T follicular helper cell (primary cell): ENCODE results near the gene ZNF678.

ENCODE experiments used
- DNase-seq: peaks from one replicate; pipeline ENCODE4 v3.0.0-alpha.2; 2020; ENCODE audit warnings: low read depth
- total RNA-seq, 2 experiments: gene quantifications; one replicate each; lab custom pipeline; 2026; lab: John Stamatoyannopoulos, UW

Gene ZNF678
- 24.3 to 25.0 reads per million in 2 experiments for total RNA-seq

DNA sequence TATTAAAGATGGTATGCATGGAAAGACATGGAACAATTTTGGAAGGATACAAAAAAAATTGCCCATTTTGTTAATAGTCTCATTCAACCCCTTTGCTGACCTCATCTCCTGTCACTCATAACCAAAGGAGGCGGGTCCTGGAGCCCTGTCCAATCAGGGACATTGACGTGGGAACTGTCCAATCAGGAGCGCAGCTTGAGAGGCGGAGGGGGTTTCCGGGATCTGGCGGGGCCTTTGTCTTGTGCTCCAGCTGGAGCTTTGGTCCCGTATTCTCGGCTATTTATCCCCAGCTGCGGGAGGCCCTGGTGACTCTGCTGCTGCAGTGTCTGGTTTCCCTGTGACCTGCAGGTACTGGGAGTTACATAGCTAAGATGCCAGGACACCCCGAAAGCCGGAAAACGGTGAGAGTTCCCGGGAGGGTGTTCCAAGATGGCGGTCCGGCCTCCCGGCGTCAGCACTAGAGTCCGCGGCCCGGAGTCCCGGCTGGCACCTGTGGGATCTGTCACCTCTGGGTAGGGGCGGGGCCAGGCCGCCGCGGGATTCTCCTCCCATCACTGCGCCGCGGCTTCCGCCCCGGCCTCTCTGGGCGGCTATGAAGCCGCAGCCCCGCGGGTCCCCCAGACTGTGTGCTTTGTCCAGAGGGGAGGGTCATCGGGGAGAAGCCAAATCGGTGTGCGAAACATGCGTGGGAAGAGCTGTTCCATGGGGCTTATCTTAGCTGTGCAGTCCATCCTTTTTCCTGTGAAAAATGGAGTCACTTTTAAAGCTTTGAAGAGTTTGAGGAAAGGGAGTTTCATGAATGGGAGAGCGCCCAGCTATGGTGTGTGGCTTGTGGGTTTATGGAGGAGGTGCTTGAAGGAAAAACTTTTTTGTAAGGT lies at the start of gene ZNF678:
ZNF678 (plus strand) TSS at position 233 of the 878 bp plus-strand sequence. CDS start 87,436 bp downstream, outside the sequence.
- peak; percentile 79 for DNase-seq

DNA sequence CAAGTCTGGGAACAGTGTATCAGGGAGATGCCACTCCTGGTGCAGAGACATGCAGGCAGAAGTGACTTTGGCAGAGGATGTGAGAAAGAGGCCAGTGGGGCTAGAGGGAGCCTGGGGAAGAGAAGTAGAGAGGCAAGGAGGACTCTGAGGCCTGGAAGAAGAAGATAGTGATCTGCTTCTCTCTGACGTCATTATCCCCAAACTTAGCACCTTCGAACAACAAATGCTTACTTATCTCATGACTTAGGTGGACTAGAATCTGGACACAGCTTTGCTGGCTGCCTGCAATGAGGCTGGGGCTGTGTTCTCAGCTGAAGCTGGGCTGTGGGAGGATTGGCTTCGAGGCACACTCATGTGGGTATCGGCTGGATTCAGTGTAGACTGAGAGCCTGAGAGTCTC lies 44.5 kb upstream of the ZNF678 start:
- no peak for DNase-seq

DNA sequence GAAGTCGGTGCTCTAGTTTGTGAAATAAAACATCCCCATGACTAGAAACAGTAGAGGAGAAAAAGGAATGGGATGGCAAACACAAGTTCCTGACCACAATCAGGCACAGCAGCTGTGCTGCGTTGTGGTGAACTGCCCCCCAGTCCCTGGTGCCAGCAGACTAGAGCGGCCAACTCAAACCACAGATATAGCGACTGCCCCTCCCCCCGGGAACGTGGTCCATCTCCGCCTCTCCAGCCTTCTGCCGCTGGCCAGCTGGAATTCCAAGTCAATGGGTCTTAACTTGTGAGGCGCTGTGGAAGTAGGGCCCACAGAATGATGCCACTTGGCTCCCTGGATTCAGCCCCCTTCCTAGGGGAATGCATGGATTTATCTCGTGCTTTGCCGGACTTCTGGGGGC lies 41.6 kb upstream of the ZNF678 start:
- DNase-seq = no peak

DNA sequence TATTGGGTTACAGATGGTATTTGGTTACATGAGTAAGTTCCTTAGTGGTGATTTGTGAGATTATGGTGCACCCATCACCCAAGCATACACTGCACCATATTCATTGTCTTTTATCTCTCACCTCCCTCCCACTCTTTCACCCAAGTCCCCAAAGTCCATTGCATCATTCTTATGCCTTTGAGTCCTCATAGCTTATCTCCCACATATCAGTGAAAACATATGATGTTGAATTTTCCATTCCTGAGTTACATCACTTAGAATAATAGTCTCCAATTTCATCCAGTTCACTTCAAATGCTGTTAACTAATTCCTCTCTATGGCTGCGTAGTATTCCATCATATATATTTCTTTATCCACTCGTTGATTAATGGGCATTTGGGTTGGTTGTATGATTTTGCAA lies 36.8 kb upstream of the ZNF678 start:
- no peak for DNase-seq

DNA sequence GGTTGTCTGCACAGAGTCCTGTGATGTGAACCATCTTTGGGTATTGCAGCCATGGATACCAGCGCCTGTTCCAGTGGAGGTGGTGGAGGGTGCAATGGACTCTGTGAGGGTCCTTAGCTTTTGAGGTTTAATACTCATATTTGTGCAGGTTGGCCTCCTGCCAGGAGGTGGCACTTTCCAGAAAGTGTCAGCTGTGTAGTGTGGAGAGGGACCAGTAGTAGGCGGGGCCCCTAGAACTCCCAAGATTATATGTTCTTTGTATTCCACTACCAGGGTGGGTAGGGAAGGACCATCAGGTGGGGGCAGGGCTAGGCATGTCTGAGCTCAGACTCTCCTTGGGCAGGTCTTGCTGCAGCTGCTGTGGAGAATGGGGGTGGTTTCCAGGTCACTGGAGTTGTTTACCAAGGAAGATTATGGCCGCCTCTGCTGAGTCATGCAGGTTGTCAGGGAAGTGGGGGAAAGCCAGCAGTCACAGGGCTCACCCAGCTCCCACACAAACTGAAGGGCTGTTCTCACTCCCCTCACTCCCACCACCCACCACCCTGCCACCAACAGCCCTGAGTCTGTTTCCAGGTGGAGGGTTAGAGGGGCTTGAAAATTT lies 31.2 kb upstream of the ZNF678 start:
- DNase-seq = no peak

DNA sequence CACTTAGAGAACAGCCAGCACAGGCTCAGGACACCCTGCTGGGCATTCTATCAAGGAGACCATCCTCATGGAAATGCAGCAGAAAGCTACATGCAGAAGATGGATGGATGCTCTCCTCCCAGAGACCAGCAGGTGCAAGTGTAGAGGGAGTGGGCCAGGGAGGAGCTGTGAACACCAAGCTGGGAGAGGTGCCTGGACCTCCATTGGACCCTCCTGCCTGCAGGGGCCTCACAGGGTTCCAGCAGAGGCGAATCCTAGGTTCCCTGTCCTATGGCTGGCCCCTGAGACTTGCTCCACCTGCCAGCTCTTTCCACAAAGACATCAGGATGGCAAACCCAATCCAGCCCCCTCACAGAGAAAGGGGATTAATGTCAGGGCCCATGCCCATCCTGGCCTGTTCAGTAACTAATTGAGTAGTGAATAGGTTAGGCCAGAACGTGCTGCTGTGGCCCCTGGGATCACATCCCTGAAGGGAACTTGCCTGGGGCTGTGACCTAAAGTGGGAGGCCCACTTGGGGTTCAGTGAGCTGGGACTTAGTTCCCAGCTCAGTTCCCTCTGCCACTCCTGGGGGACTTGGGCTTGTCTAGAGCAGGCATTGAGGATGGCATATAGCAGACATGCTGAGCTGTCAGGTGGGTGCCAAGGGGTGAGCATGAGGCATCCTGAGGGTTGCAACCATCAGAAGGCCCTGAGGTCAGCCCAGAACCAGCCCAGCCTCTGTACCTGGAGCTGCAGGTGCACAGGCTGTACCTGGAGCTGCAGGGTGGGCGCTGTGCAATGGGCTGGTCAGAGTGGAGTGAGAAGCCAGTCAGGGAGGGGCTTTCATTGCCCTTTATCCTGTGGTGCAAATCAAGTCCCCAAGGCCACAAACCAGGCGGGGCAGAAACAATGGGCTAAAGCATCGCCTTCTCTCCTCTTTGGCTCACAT lies 22.9 kb upstream of the ZNF678 start:
- no peak for DNase-seq

DNA sequence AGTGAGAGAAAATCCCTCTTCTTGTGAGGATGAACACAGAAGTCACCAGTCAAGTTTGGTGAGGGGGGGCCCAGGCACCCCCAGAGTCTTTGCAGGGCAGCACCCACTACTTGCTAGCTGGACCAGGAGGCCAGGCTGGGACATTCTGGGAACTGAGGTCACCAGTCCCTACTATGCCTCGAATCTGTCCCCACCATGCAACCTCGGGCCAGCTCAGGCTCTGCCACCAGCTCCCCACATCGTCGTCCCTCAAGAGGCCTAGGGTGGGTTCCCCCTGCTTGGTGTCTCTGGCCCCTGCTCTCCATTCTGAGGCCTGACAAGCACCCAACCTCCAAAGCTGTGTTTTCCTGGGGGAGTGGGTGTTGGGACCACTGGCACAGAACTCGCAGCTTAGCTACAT lies 22.2 kb upstream of the ZNF678 start:
- DNase-seq = no peak

DNA sequence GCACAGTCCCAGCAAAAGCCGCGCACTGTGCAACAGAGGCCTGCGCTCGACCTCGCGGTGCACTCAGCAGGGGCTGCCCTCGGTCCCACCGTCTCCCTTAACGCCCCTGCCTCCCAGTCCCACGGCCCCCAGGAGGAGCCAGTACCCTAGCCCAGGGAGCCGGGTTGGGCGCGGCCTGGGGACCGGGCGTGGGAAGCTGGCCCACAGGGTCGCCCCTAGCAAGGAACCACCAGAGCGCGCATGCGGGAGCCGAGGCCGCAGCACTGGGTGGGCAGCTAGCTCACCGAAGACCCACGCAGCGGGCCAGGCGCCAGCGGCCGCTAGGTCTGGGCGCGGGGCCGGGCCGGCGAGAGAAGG lies 21.6 kb upstream of the ZNF678 start:
- DNase-seq = no peak

DNA sequence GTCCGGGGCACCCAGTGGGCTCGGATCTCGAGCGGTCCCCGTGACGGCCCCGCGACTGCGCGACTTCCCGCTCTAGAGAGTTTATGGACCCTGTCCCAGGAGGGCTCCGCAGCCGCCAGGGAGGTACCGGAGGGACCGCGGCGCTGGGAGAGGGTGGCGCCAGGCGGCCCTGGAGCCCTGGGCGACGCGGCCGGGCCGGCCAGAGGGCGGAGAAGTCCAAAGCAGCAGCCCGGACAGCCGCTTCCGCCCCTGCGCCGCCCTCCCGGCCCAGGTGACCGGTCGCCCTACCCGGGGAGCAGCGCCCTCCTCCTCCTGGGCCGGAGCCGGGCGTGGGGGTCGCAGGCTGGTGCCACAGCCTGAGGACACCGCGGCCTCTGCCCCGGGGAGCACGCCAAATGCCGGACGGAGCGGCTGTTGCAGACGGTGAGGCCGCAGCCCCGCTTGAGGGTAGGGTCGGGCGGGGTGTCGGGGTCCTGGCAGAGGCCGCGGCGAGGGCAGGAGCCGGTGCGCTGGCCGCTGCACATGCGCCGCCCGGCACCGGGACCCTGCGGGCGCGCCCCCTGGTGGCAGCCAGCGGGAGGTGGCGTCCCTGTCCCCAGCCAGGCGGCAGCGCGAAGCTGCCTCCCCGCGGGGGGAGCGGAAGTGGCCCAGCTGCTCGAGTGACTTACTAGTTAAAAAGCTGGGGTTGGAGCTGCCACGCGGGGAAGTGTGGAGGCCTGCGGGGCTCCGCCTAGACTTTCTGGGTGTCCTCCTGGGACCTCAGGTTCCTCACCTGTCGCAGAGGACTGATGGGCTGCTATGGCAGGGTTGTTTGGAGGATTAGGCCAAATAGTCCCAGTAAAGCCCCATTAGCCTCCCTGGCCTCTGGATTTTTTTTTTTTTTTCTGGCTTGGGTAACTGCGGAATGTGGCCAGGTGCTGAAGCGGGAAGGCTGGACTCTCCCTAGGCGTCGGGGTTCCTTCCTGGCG lies 20.9 kb upstream of the ZNF678 start:
- DNase-seq = peak; percentile 82

DNA sequence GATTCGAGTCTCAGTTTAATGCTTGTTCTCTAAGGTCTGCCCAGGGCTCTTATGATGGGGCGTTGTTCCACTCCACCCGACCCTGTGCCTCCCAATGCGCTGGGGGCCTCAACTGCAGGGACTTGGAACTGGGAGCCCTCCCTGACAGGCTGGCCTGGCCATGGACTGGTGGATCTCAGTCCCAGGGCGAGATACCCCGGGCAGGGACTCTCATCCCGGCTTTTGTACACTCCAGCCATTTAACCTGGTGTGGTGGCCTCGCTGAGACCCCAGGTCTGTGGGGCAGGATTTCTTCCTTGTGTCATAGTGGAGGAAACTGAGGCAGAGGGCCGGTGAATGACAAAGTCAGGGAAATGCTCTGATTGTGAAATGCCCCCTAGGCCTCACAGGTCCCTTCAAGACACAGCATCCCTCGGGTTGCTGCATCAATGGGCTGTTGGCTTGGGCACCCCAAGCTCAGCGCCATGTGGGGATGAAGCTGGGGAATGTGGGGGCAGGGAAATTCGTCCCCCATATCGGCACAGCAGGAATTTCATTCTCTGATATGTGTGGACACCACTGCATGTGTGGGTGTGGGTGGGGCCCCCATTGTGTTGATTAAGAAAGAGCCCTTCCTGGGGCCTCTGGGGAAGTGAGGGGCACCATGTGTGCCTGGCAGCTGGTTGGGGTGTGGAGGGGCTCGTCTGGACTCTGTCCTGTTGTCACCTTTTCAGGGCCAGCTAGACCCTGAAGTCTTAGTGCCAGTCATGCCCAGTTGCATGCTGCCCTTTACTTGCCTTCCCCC lies 19.9 kb upstream of the ZNF678 start:
- DNase-seq = no peak

DNA sequence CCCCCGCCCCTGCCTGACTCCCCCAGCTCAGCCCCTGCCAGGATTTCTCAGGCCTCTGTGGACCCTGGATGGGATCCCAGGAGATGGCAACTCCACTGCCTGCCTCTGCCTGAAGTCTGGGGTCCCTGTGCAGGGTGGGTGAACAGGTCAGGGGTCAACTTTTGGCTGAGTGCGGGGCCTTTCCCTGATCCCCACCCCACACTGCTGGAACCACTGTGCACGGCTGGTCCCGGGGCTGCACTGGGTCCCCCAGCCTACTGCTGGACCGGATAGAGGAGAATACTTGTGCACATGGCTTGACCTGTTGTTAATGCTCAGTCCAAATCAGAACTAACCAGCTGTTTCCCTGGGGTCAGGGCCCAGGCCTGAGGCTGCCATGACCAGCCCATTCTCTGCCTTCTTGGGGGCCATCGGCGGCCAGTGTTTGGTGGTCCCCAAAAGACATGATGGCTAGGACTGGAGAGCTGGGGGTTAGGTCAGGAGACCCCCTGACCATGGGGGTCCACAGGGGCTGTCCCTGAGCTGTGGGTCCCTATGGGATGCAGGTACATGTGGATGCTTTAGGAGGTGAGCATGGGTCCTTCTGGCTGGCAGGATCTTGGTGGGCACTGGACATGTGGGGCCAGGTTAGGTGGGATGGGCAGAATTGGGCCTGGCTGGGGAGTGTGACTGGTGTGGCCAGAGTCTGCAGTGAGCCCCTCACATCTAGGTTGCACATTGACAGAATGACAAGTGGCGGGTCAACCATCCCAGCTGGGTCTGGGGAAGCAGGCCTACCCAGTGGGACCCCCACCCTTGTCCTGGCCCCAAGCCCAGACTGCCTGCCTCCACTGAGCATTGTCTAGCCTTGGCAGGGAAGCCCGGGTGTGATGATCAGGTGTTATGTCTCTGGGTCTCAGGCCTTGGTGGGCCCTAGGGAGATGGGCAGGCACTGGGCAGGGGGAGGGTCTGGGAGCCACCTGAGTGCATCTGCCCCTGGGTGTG lies 19.0 kb upstream of the ZNF678 start:
- no peak for DNase-seq

DNA sequence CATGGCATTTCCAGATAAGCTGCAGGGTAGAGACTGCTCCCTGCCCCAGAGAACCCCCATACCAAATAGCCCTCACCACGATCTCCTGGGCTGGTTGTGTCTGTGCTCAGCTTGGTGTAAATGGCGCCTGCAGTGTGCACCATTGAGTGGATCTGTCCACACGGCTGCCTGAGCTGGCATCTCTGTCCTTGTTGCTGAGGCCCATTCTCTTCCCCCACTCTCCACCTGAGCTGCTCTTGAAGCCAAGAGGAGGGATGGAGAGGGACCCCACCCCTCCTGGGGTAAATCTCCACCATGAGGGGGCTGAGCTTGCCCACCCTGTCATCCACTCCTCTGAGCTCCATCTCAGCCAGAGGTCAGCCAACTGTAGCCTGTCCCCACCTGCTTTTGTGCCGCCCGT lies 18.0 kb upstream of the ZNF678 start:
- DNase-seq = no peak

DNA sequence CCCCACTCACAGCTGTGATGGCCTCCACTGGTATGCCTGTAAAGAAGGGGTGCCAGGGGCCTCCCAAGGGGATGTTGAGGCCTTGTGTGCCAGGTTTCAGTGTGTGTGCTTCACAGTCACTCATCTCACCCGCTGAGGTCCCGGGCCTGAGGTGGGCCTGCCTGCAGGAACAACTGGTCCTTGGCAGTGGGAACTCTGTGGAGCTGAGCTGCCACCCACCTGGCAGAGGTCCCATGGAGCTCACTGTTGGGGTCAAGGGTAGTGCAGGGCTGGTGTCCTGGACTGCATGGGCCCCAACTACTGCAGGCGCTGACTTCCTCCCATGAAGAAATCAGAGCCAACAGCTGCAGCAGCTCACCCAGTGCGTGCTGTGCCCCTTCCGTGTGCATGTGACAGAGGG lies 17.3 kb upstream of the ZNF678 start:
- no peak for DNase-seq

DNA sequence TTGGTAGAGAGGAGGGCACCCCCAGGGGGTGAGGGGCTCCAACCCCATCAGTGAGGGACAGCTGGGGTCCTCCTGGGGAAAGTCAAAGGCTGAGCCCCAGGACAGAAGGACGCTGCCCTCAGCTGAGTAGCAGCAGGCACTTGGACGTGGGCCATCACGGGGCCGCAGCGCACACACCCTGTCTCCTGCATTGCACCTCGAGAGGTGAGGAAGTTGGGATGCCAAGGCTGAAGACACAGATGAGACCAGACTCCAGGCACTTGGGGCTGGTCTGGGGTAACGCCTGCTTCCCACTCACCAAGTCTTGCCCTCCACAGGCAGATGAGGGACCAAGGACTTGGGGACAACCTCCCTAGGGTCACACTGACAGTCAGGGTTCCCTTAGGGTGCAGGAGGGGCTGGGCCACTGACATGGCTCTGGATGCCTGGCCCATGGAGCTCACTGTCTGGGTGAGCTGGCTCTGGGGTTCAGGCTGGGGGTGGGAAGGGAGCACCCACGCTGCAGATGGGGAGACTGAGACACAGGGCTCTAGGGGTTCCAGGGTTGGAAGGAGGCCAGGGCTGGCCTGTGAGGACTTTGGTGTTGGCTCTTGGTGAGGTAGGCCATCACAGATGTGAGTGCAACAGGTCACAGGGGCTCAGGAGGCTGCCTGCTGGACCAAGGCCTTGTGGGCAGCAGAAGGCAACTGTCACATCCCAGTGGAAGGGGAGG lies 16.6 kb upstream of the ZNF678 start:
- DNase-seq = no peak

DNA sequence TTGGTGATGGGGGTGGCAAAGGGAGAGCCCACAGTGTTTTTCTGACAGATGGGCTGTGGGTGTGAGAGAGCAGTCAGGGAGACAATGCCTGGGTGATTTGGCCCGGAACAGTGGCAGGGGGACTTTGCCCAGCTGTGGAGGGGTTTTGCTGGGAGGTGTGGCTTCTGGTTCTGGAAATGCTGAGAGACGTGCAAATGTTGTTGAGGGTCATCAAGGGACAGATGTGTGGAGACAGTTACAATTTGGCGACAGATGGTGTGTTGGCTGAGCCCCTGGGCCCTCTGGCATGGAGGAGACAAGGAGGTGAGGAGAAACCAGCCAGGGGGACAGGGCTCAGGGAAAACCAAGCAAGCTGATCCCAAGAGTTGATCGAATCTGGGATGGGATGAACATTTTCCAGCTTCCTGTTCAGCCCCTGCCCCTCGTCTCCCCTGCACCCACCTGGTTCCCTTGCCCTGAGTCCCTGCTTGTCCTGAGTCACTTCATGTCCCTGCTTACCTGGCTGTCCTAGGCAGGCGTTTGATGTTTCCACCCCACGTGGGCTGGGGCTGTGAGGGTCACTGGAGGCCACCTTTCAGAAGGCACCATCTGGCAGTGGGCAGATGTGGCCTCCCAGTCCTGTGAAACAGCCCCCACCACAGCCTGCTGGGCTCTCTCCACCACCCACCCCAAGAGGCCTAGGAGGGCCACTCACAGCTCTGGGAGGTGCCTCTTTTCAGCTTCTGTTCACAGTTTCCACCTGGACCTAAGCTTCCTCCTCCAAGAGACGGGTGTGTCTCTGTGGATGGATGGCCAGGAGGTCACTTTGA lies 15.8 kb upstream of the ZNF678 start:
- DNase-seq = no peak

DNA sequence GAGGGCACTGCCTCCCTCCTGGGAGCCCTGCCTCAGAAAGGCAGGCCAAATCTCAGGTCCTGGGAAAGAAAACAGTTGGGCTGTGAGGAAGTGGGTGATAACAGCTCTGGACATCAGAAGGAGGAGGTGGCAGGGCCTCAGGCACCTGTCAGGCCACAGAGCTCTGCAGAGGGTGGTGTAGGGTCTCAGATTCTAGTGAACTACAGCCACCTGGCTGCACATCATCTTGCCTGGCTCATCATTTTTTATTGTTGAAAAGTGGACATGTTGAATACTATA lies 15.3 kb upstream of the ZNF678 start:
- no peak for DNase-seq

DNA sequence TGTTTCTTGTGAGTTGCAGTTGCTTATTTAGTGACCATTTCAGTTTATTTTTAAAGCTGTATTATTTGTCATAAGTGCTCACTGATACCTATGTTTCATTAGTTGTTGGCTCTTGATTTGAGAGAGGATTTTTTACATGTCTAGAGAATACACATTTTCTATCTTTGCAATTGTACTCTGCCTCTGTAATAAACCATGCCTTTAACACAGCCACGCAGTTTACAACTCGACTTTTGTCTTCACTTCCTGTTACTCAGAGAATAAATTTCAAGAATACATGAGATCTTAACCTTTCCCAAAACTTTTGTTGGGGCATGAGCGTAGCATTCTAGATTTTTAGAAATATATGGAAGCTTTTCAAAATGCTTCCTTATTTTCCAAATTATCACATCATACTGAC lies 14.9 kb upstream of the ZNF678 start:
- DNase-seq = no peak

DNA sequence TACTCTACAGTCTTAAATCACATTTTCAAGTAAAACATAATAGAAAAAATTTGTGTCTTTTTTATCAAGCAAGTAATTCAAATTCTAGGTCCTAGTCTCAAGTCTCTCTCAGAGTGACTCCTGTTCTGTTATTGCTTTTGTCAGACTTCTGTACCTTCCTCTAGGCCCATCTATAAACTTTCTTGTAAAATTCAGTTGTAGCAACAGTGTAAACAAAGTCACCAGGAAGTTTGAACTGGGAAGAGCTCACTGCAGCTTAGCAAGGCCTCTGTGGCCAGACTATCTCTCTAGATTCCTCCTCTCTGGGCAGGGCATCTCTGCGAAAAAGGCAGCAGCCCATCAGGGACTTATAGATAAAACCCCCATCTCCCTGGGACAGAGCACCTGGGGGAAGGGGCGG lies 13.5 kb upstream of the ZNF678 start:
- no peak for DNase-seq
